Left lung (tissue), 10 donors: Measurements from ENCODE around the gene TIE1. TPM values are rescaled to one million over a fixed set of nuclear protein-coding genes. Genes with fewer than 3 reads are reported as not detected.
A peak's percentile ranks its signal among the peaks of the same experiment; 100 is the strongest.

ENCODE experiments used
- ATAC-seq: fragments of 200-7000 bp; cut with Tn5 transposase; one replicate; pipeline ENCODE4 v1.9.1; 2020; ENCODE audit warnings: moderate library complexity
- DNase-seq, 4 donors: peaks; one replicate each; pipeline ENCODE4 v3.0.0-alpha.2; 2013 to 2020
- H3K27ac ChIP-seq, 2 donors: fragments of 200-600 bp; sonication (generic) in 1 of 2; one replicate each; pipeline versions ENCODE4 v1.5.0 to v1.8.0; 2020 to 2021
- H3K27me3 ChIP-seq, 2 donors: fragments of 200-600 bp; sonication (generic) in 1 of 2; one replicate each; pipeline versions ENCODE4 v1.5.0 to v1.8.0; 2020 to 2021
- H3K36me3 ChIP-seq, 2 donors: fragments of 200-600 bp; sonication (generic) in 1 of 2; one replicate each; pipeline versions ENCODE4 v1.5.0 to v1.8.0; 2020 to 2021
- H3K4me1 ChIP-seq, 2 donors: fragments of 200-600 bp; one replicate each; pipeline ENCODE4 v1.8.0; 2021
- H3K4me3 ChIP-seq, 2 donors: fragments of 200-600 bp; sonication (generic) in 1 of 2; one replicate each; pipeline versions ENCODE4 v1.5.0 to v1.8.0; 2020 to 2021; ENCODE audit warnings: mild to moderate bottlenecking in 1 of 2
- H3K9me3 ChIP-seq, 2 donors: fragments of 200-600 bp; sonication (generic) in 1 of 2; one replicate each; pipeline versions ENCODE4 v1.5.0 to v1.8.0; 2020 to 2021
- intact Hi-C, 2 donors: fragments of 100-400 bp; cut with DNase I; formaldehyde crosslinking; loops; one replicate each; pipeline versions ENCODE4 v1.11.2 to v1.14.2; 2022
- polyA plus RNA-seq, 6 donors: library from polyadenylated mRNA; unstranded; fragments of 120-200 nt; gene quantifications; one replicate each; pipeline ENCODE4 v1.2.1, GENCODE V29; 2013; ENCODE audit not compliant: insufficient read length in 6 of 6
- total RNA-seq, 2 donors: library from RNA; stranded (reverse); fragmentation: NEBNext Ultra II Directional; extraction: Animal tissue kit (Norgen Biotek cat#: 25700); gene quantifications; one replicate each; pipeline ENCODE4 v1.2.1, GENCODE V29; 2021
- TF ChIP-seq, protein P1 (sequence below), 2 donors: fragments of 200-600 bp; sonication (generic) in 1 of 2; IDR thresholded peaks; one replicate each; pipeline versions ENCODE4 v1.5.0 to v1.8.0; 2021; ENCODE audit warnings: antibody characterized with exemption in 2 of 2
- donor health status: DM: no; HTN: yes; CAD: no.
- donor health status: DM: no; HTN: no; CAD: no.

TIE1 gene
- total and polyA plus RNA-seq, 8 donors = 38.5 to 110 (median 92.0) TPM

GRCh38 chr1:43277116-43277876 lies 23.5 kb upstream of the TIE1 start:
- Histone ChIP-seq H3K4me1 (peaks cover 3 to 11% of the 10 kb centered on the region in 2 donors), H3K4me3 (no peak overlapping the region), H3K36me3 (peaks cover 0 to 10% of the 10 kb centered on the region in 2 donors), H3K9me3 (no peaks in the 10 kb centered on the region), H3K27ac (no peak overlapping the region), H3K27me3 (no peaks in the 10 kb centered on the region)
- ATAC-seq (no peak), DNase-seq (no peak)
- TF ChIP-seq, protein P1, sequence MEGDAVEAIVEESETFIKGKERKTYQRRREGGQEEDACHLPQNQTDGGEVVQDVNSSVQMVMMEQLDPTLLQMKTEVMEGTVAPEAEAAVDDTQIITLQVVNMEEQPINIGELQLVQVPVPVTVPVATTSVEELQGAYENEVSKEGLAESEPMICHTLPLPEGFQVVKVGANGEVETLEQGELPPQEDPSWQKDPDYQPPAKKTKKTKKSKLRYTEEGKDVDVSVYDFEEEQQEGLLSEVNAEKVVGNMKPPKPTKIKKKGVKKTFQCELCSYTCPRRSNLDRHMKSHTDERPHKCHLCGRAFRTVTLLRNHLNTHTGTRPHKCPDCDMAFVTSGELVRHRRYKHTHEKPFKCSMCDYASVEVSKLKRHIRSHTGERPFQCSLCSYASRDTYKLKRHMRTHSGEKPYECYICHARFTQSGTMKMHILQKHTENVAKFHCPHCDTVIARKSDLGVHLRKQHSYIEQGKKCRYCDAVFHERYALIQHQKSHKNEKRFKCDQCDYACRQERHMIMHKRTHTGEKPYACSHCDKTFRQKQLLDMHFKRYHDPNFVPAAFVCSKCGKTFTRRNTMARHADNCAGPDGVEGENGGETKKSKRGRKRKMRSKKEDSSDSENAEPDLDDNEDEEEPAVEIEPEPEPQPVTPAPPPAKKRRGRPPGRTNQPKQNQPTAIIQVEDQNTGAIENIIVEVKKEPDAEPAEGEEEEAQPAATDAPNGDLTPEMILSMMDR (IDR thresholded peaks at IDR 0.05) = no peak
- intact Hi-C loops = no loop called here

DNA sequence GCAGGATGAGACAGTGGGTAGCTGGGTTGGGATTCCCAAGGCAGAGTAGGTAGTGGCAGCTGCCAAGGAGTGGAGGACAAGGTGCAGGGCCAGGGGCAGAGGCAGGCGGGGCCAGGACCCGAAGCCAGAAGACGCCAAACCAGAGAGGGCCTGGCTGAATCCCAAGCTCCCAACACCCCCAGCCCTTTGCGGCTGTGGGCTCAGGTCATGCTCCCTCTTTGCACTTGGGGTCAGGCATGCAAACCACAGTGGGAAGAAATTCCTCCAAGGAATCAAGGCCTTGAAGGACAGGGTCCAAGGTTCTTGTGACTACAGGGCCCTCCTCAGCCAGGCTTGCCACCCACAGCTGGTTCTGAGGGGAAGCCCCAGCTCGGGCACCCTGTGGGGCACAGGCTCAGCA lies 21.6 kb upstream of the TIE1 start:
- H3K36me3 ChIP-seq = no peaks in the 10 kb centered on the region
- TF ChIP-seq, protein P1 (IDR thresholded peaks at IDR 0.05) = no peak
- no peaks in the 10 kb centered on the region for H3K27me3 ChIP-seq
- peaks cover 3 to 8% of the 10 kb centered on the region in 2 donors for H3K4me1 ChIP-seq
- H3K4me3 ChIP-seq = no peak overlapping the region
- H3K9me3 ChIP-seq = no peaks in the 10 kb centered on the region
- no peak for DNase-seq
- intact Hi-C loops = no loop called here
- no peak overlapping the region for H3K27ac ChIP-seq
- ATAC-seq = no peak

DNA sequence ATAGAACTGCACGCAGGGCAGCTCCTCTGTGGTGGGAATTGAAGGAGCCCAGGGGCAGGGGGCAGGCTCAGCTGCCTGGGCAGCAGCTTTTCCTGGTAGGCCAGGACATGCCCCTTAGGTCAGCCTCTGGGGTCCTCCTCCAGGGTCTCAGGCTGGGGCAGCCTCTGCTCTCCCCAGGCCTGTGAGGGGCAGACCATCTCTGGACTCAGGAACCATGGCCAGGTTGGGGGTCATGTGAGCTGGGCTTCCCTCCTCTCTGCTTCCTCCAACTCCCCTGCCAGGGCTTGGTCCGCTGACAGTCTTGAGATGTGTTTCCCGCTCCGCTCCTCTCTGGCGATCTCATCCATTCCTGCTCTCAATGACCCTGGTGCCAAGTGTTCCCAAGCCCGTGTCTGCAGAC lies 21.1 kb upstream of the TIE1 start:
- Histone ChIP-seq H3K4me1 (peaks cover 3% of the 10 kb centered on the region in 2 donors), H3K9me3 (no peaks in the 10 kb centered on the region), H3K36me3 (no peaks in the 10 kb centered on the region), H3K27ac (no peak overlapping the region), H3K27me3 (no peaks in the 10 kb centered on the region), H3K4me3 (no peak overlapping the region)
- DNase-seq = no peak
- TF ChIP-seq, protein P1 (IDR thresholded peaks at IDR 0.05) = no peak
- no peak for ATAC-seq
- intact Hi-C loops = no loop called here

GRCh38 chr1:43280692-43281091 lies 20.1 kb upstream of the TIE1 start:
- intact Hi-C loops = no loop called here
- Histone ChIP-seq H3K4me3 (no peak overlapping the region), H3K9me3 (no peaks in the 10 kb centered on the region), H3K4me1 (peaks cover 0 to 3% of the 10 kb centered on the region in 2 donors), H3K36me3 (no peaks in the 10 kb centered on the region), H3K27ac (no peak overlapping the region), H3K27me3 (no peaks in the 10 kb centered on the region)
- no peak for ATAC-seq
- no peak for DNase-seq
- TF ChIP-seq, protein P1 (IDR thresholded peaks at IDR 0.05) = no peak

DNA sequence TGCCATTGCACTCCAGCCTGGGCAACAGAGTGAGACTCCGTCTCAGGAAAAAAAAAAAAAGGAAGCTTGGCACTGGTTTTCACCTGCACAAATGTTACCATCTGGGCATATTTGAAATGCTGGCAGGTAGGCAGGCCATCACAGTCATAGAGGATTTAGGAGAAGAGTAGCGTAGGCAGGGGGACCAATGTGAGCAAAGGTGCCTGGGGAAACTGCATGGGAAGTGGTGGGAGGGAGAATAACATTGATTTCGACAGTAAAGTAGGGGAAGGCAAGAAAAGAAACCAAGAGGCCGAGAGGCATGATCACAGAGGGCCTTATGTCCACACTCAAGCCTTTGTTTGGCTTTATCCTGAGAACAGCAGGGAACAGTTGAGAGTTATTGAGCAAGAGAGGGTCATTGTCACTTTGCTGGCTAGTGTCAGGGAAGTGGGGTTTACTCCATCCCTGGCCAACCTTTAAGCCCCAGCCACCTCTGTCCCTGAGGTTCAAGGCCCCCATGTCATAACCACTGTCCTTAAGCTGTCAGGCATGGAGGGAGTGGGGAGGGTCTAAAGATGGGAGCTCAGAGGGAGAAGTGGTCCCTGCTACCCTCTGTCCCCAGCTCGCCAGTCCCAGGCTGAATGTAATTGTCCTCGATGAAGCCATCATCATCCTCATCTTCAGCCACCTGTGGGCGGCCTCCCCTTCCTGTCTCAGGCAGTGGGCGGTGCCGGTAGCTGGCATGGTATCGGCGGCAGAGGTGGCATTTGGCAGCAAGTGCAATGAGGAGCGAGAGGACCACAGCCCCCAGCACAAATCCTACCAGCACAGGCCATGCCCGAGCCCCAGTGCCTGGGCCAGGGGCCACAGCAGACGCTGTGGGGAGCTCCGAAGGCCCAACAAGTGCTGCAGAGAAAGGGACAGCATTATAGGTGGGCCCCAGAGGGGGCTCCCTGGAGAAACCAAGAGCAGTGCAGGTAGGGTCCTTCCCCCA lies 18.3 kb upstream of the TIE1 start:
- DNase-seq (no peak), ATAC-seq (peak; percentile 25)
- Histone ChIP-seq H3K4me1 (peaks cover 0 to 3% of the 10 kb centered on the region in 2 donors), H3K36me3 (no peaks in the 10 kb centered on the region), H3K4me3 (no peak overlapping the region), H3K27ac (no peak overlapping the region), H3K27me3 (no peaks in the 10 kb centered on the region), H3K9me3 (no peaks in the 10 kb centered on the region)
- intact Hi-C loops = no loop called here
- TF ChIP-seq, protein P1 (IDR thresholded peaks at IDR 0.05) = no peak
